TTC549 (cell line): ENCODE results near the gene SYCE3.

Experiments
- FAIRE-seq: peaks from 2 replicates; lab custom pipeline; 2012; peaks lifted over from hg19 to GRCh38; lab: Jason Lieb, UNC

Gene SYCE3

GRCh38 chr22:50575426-50575941, 12.8 kb upstream of the SYCE3 start:
- FAIRE-seq, result no peak

GRCh38 chr22:50574383-50574755, 11.7 kb upstream of the SYCE3 start:
- no peak for FAIRE-seq

GRCh38 chr22:50573491-50574382, 11.0 kb upstream of the SYCE3 start:
- FAIRE-seq, result no peak

- no peak for FAIRE-seq
Measured at GRCh38 chr22:50572965-50573364, 10.2 kb upstream of the SYCE3 start.

- FAIRE-seq, result no peak
Measured at GRCh38 chr22:50571264-50572175, 8.8 kb upstream of the SYCE3 start.

- no peak for FAIRE-seq
Measured at GRCh38 chr22:50570861-50571260, 8.1 kb upstream of the SYCE3 start.

- FAIRE-seq, result no peak
Measured at GRCh38 chr22:50569896-50570535, 7.3 kb upstream of the SYCE3 start.

GRCh38 chr22:50569041-50569459, 6.3 kb upstream of the SYCE3 start:
- no peak for FAIRE-seq

- no peak for FAIRE-seq
Measured at GRCh38 chr22:50568626-50569025, 5.9 kb upstream of the SYCE3 start.

GRCh38 chr22:50567721-50568252, 5.1 kb upstream of the SYCE3 start:
- no peak for FAIRE-seq

- FAIRE-seq, result no peak
Measured at GRCh38 chr22:50564289-50564688, 1.6 kb upstream of the SYCE3 start.

- FAIRE-seq, result no peak
Measured at GRCh38 chr22:50563413-50564160, 868 bp upstream of the SYCE3 start.

GRCh38 chr22:50561401-50562358, 1.0 kb downstream of the SYCE3 start:
- no peak for FAIRE-seq

GRCh38 chr22:50560034-50560433, 2.7 kb downstream of the SYCE3 start:
- no peak for FAIRE-seq

- FAIRE-seq, result no peak
Measured at GRCh38 chr22:50556703-50557102, 6.0 kb downstream of the SYCE3 start.

GRCh38 chr22:50553310-50553709, 9.4 kb downstream of the SYCE3 start:
- no peak for FAIRE-seq

- FAIRE-seq, result no peak
Measured at GRCh38 chr22:50551160-50551752, 11.5 kb downstream of the SYCE3 start.

GRCh38 chr22:50550395-50550794, 12.3 kb downstream of the SYCE3 start:
- no peak for FAIRE-seq

GRCh38 chr22:50548921-50549790, 13.6 kb downstream of the SYCE3 start:
- FAIRE-seq, result no peak
